NCI-H1930 (cell line): Measurements from ENCODE around the gene PRSS16.
"Not testable (repeated sequence)": the region's sequence is repeated elsewhere in the genome, so short reads cannot be mapped to it uniquely, and the experiment has no call there.

Experiments used
- DNase-seq, 2 experiments: peaks; one replicate each; lab custom pipeline; 2025; lab: John Stamatoyannopoulos, UW

PRSS16 gene, protein sequence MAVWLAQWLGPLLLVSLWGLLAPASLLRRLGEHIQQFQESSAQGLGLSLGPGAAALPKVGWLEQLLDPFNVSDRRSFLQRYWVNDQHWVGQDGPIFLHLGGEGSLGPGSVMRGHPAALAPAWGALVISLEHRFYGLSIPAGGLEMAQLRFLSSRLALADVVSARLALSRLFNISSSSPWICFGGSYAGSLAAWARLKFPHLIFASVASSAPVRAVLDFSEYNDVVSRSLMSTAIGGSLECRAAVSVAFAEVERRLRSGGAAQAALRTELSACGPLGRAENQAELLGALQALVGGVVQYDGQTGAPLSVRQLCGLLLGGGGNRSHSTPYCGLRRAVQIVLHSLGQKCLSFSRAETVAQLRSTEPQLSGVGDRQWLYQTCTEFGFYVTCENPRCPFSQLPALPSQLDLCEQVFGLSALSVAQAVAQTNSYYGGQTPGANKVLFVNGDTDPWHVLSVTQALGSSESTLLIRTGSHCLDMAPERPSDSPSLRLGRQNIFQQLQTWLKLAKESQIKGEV

DNA sequence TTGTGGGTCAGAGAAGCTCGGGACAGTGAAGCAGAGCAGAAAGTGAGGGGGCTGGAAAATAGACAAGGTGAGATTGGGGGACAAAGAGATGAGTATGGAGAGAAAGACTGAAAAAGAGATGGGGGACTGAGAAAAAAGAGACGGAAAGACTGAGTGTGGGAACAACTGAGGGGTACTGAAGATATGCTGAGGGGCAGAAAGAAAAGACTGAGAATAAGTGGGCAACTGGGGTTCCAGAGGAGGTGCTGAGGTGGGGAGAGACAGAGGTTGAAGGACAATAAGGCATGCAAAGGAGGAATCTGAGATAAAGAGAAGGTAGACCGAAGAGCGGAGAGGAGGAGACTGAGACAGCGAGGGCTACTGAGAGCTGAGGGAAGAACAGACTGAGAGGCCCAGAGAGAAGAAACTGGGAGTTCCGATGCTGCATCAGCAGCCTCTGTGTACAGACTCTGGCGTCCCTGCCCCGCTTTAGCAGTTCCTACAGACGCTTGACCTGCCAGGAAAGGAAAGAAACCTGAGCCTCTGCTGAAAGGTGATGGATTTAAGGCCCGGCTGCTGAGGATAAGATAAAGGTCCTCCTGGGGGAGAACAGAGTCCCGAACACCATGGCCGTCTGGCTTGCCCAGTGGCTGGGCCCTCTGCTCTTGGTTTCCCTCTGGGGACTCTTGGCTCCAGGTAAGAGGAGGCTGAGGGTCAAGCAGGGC lies at the start of gene PRSS16:
TSS of gene PRSS16 (plus strand) at position 569 of the 704 bp plus-strand sequence. CDS start at position 606, 37 bp downstream.
- no peak for DNase-seq

DNA sequence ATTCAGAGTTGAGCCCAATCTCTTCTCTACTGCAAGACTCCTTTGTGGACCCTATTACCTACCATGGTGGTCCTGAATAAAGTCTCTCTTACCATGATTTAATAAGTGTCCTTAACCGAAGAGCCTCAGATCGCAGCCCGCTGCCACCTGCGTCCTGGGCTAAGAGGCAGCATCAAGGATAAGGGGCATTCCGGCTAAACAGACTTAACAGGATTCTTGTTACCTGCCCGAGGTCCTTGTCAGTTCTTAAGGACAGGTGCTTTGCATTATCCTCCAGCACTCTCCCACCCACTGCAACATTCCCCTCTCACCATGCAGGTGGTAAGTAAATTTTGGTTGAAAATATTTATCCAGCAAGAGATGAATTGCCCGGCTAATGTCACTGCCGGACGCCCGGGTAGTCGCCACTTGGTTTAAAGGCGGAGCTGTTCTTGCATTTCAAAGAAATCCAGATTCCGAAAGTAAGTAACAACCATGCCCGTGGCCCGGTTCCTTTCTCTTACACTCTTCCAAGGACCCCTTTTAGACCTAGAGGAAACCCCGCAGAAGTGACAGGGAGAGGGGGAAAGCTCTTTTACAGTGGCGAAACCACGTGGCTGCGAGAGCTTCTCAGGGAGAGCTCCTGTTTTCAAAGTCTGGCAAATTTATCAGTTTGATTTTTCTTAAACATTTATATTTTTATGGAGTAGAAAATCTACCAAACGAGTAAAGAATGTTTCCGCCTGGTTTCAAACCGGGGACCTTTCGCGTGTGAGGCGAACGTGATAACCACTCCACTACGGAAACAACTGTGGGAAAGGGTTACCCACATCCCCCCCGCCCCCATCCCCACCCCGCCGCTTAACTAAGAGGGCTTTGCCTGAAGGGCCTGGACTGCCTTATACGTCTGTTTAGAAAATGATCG lies 41.9 kb upstream of the PRSS16 start:
- no peak for DNase-seq

DNA sequence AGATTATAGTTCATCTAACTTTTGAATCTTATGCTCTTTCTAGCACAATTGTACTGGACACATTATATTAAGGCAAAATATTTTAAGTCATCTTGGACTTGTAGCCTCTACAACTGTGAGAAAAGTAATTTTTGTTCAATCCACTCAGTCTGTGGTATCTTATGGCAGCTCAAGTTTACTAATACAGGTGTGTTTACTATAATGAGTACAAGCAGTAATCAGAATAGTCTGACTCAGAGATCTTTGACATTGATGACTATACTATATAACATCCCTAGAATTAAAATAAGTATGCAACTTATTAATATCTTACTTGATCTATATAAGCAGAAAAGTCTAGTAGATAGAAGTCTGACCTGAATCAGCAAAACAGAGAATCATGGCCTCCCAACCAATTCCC lies 40.7 kb upstream of the PRSS16 start:
- DNase-seq = no peak

DNA sequence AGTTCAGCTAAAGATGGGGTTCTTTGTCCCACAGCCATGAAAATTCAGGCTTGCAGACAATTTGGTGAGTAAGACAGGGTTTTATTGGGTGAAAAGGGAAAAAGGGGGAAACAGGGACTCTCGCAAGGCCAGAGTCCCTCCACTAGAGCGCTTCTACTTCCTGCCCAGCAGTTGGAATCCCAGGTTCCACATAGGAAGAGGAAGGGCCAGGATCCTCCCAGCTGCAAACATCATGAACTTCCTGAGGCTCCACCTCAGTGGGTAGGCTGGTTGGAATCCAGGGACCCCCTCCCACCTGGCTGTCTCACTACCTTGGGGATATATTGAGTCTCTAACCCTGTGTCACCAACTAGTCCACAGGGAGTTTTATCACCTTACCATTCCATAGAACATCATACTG lies 39.5 kb upstream of the PRSS16 start:
- DNase-seq = no peak

DNA sequence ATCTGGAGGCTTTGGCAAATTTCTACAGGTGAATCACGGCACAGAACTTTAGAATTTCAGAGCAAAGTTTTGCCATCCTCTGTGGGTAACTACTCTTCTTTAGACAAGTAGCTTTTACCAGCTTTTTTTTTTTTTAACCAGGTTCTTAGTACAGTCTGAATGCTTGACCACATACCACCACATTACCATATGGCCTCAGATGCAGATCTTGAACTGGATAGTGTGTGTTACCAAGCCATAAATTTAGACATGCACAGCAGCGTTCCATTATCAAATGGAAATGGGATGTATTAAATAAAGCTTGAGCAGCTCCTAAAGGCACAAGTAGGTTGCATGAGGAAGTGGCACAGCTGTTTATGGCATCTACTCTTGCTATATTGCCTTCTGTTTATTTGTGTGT lies 38.3 kb upstream of the PRSS16 start:
- DNase-seq = no peak

DNA sequence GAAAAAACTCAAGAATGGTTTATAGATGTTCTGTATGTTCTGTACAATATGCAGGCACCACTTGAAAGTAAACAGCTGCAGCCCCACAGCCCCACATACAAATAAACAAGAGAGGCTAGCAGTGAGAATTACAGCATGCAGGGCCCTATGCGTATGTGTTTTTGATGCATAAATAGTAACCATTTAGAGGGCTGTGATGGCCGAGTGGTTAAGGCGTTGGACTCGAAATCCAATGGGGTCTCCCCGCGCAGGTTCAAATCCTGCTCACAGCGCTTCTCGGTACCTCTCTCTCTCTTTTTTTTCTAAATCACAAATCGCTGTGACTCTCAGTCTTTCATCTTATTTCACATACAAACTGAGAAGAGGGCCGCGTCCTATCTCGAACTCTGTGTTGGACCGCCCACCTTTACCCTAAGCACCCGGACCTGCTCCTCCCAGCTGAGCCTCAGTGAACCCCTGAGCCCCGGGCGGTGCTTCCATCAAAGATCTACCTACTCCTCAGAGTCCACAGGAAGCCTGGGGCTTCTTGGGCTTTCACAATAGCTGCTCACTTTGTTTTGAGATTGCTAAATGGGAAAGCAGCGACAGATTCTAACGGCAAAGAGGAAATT lies 37.7 kb upstream of the PRSS16 start:
- peak in 1 of 2 experiments; percentile 24 for DNase-seq

DNA sequence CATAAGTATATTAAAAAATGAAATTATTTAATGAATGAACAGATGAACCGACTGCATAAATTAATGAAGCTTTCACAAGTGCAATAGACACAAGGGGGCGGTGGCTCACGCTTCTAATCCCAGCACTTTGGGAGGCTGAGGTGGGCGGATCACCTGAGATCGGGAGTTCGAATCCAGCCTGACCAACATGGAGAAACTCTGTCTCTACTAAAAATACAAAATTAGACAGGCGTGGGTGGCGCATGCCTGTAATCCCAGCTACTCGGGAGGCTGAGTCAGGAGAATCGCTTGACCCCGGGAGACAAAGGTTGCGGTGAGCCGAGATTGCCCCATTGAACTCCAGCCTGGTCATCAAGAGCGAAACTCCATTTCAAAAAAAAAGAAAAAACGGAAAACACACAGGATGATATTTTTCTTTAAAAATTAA lies 34.4 kb upstream of the PRSS16 start:
- DNase-seq = not testable (repeated sequence)

DNA sequence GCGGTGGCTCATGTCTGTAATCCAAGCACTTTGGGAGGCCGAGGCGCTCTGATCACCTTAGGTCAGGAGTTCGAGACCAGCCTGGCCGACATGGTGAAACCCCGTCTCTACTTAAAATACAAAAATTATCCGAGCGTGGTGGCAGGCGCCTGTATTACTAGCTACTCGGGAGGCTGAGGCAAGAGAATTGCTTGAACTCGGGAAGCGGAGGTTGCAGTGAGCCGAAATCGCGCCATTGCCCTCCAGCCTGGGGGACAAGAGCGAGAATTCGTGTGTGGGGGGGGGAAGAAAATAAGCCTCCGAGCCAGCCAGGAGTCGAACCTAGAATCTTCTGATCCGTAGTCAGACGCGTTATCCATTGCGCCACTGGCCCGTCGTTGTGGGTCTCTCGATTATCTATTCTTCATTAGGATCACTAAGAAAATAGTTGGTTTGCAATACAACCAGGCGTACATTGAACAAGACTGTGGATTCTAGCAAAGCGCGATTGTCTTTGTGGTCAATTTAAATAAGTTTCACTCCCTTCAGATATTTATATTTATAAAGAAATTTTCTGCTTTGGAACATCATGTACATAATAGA lies 33.9 kb upstream of the PRSS16 start:
- DNase-seq = peak in 1 of 2 experiments; percentile 28

DNA sequence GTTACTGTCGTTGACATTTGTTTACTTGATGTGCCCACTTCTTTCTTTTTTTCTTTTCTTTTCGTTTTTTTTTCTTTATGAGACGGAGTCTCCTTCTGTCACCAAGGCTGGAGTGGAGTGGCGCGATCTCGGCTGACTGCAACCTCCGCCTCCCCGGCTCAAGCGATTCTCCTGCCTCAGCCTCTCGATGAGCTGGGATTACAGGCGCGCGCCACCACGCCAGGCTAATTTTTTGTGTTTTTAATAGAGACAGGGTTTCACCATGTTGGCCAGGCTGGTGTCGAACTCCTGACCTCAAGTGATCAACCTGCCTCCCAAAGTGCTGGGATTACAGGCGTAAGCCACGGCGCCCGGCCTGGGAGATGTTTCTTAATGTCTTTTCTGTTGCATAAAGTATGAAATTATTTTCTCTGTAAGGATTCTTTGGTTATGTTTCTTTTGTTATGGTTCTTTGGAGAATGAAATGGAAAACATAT lies 33.3 kb upstream of the PRSS16 start:
- no peak for DNase-seq

DNA sequence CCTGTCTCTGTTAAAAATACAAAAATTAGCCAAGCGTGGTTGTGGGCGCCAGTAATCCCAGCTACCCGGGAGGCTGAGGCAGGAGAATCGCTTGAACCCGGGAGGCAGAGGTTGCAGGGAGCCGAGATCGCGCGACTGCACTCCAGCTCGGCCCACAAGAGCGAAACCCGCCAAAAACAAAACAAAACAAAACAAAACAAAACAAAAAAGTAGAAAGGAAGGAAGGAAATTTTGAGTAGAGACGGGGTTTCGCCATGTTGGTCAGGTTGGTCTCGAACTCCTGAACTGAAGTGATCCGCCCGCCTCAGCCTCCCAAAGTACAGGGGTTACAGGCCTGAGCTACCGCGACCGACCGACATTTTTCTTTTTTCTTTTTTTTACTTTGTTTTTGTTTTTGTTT lies 30.6 kb upstream of the PRSS16 start:
- DNase-seq = no peak

DNA sequence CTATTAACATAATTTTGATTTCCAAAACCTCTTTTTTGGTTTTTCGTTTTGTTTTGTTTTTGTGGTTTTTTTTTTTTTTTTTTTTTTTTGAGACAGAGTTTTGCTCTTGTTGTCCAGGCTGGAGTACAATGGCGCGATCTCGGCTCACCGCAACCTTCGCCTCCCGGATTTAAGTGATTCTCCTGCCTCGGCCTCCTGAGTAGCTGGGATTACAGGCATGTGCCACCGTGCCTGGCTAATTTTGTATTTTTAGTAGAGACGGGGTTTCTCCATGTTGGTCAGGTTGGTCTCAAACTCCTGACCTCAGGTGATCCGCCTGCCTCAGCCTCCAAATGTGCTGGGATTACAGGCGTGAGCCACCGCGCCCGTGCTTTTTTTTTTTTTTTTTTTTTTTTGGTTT lies 24.5 kb upstream of the PRSS16 start:
- not testable (repeated sequence) for DNase-seq

DNA sequence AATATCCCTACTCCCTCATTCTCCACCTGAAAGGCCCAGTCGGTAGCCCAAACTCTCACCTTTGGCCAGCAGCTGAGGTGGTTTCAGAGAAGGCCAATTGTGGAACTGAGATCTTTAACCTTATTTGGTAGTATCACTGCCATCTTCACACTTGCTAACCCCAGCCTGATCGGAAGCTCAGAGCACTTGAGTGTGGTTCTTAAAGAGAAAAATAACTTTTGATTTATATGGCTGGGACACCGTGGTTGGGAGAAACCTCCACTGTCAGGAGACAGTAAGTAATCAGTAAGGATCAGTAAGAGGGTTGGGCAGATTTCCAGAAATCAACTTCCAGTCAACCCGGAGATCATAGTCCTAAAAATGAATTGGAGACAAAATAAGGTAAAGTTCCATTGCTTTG lies 22.8 kb upstream of the PRSS16 start:
- no peak for DNase-seq

DNA sequence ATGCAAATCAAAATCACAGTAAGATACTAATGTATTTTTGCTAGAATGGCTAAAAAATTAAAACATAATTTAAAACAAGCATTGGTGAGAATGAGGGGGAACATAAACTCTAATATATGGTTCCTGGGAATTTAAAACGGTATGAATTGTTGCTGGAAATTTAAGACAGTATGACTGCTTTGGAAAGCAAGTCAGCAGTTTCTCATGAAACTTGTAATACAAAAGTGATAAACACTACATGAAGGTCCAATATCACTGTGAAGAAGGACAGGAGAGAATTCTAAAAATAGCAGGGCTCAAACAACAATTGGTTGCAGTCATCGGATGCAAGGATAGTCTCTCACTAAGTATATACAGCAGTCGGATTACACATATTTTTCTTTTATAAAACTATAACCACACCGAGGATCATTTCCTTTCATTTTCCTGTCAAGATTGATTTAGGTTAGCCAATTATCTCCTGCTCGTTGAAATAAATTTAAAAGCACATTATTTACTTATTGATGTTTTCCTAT lies 18.5 kb upstream of the PRSS16 start:
- no peak for DNase-seq

DNA sequence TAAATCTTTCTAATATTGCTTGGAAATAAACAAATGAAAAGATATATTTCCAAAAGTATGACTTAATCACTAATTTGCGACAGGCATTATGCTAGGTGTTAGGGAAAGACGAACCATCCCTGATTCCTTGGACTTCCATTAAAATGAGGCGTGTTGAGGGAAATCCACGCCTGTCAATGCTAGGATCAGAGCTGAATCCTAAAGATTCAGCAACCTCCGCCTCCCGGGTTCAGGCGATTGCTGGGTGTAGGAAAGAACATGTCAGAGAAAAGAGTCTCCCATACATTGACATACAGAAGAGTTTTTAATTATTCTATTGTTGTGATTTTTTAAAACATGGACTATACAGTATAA lies 16.8 kb upstream of the PRSS16 start:
- DNase-seq = peak in 1 of 2 experiments; percentile 35

DNA sequence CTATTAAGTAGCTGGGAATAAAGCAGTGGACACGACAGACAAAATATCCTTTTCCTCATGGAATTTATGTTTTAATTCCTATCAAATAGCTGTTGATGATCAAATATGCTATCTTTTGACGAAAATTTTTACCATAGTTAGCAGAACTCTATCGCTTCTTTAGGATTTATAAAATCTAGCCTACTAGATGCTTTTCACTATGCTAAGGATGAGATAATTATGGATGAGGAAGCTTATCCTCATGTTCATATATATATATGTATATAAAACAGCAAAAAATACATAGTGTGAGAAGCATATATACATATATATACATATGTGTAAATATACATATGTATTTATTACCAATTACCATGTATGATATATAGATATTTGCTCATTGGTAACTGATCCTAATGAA lies 12.9 kb upstream of the PRSS16 start:
- DNase-seq = no peak

DNA sequence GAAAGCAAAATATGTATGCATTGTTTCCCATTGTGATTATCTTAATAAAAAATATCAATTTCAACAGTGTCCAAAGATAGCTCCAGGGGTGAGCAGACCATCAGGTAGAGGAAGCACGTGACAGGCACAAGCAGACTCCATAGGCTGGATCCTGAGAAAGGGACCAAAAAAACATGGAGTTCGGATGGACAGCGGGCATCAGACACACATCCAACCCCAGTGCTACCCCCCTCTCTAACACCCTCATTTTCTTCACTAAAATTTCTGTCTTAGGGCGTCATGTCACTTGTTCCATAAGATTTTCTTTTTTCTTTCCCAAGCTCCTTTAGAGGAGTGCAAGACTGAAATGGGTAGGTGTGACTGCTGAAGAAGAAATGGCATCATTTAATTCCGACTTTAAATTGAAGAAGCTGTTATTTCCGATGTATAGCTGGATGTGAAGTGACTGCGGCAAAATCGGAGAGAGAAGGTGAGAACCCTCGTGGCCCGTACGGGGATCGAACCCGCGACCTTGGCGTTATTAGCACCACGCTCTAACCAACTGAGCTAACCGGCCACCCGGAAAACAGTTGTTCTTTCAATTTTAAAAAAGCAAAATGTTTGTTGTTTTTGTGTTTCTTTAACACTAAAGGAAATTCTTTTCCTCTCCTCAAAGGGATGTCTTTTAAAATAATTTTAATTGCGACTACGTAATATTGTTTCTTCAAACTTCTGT lies 10.3 kb upstream of the PRSS16 start:
- DNase-seq = peak; percentile 36 to 48

DNA sequence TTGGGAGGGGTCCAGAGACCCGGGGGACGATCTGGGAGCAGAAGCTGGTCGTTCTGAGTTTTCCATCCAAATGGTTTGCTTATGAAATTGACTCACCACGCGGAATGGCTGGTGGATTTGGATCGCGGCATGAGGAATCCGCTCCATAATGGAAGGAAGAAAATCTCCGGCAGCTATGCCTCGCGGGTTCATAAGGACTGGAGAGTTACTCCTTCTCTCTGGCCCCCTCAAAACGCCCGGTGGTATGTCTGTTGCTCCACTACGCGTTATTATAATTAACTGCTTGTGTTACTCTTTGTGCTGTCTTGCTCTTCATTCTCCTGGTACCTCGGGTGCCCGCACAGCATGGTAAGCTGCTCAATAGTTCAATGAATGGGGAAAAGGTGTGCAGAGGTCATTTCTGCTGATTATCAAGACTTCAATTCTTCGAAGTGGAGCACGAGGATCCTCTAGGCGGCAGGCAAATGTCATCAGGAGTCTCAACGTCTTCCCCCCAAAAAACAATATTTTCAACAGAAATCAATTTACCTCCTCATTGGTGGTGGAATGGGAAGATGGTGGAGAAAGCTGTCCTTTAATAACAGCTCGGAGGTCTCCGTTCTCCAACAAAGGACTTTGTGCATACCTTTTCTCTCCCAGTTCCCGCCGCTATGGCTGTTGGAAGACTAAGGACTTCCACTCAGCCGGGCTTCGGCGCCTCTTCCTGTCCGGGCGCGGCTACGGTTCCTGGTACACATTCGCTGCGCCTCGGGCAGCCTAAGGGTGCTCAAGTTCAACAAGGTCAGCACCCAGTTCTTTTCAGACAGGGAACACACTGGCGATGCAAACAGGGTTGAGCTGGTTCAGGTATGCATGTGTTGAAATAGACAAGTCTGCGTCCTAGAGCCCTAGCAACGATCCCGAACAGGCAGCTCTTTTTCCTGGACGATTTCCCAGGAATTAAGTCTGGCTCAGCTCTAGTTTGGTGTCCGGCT lies 9.2 kb upstream of the PRSS16 start:
- DNase-seq = no peak

DNA sequence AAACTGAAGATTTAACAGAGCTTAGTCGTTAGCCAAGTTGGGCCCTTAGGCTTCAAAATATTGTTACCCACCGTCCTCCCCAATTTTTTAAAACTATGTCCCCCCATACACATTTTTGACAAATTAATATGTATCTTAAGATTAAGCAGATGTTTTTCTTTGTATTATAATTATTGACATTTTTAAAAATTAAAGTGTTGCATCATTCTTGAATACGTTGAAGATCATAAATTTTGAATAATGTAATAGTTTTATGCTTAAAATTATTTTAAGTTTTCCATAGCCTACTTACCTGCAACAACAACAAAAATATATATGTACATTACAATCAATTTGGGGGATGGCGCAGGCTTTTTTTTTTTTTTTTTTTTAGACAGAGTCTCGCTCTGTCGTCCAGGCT lies 8.2 kb upstream of the PRSS16 start:
- no peak for DNase-seq

DNA sequence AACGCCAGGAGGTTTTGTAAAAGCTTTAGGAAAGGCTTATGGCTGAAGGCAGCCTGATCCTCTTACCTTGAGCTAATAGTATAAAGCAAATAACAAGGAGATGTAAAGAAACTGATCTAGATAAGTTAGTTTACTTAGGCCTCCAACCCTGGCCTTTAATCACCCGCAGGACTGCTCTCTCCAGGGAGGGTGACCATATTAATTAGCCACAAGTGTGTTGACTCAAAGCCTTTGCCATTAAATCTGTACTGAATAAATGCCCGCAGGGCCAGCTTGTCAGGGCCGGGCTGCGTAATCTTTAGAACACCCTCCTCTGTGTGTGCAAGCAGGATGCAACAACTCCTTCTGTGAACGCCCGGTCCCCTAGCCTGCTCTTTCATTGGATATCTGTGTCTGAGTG lies 6.1 kb upstream of the PRSS16 start:
- no peak for DNase-seq
